WTC11 (cell line): ENCODE measurements around the gene PSG7.

Experiments
- AFF4 ChIP-seq: sonication (generic); formaldehyde crosslinking; IDR thresholded peaks from 2 replicates; pipeline ENCODE4 v1.8.1; 2023; ENCODE audit warnings: mild to moderate bottlenecking, missing genetic modification reagents, borderline replicate concordance
- ATF2 ChIP-seq: sonication (generic); formaldehyde crosslinking; IDR thresholded peaks from 2 replicates; pipeline ENCODE4 v1.8.1; 2022; ENCODE audit warnings: low read depth, missing genetic modification reagents, borderline replicate concordance
- ATF6 ChIP-seq: sonication (generic); formaldehyde crosslinking; IDR thresholded peaks from 2 replicates; pipeline ENCODE4 v1.8.1; 2023; ENCODE audit warnings: mild to moderate bottlenecking, missing genetic modification reagents
- CREB1 ChIP-seq: sonication (generic); formaldehyde crosslinking; IDR thresholded peaks from 2 replicates; pipeline ENCODE4 v1.8.0; 2023; ENCODE audit warnings: mild to moderate bottlenecking, missing genetic modification reagents
- FOXK1 ChIP-seq: sonication (generic); formaldehyde crosslinking; IDR thresholded peaks from 2 replicates; pipeline ENCODE4 v1.8.0; 2022; ENCODE audit warnings: mild to moderate bottlenecking, moderate library complexity, missing genetic modification reagents
- IRF2 ChIP-seq: sonication (generic); formaldehyde crosslinking; IDR thresholded peaks from 2 replicates; pipeline ENCODE4 v1.8.0; 2022; ENCODE audit warnings: low read depth, missing genetic modification reagents, borderline replicate concordance
- JUN ChIP-seq: sonication (generic); formaldehyde crosslinking; IDR thresholded peaks from 2 replicates; pipeline ENCODE4 v1.8.0; 2023; ENCODE audit warnings: mild to moderate bottlenecking, missing genetic modification reagents
- RORB ChIP-seq: fragments of 250-450 bp; sonication (Bioruptor Pico); IDR thresholded peaks from 2 replicates; pipeline ENCODE4 v1.9.0; 2021; ENCODE audit warnings: mild to moderate bottlenecking
- TCF7 ChIP-seq: sonication (generic); formaldehyde crosslinking; IDR thresholded peaks from 2 replicates; pipeline ENCODE4 v1.8.0; 2022; ENCODE audit warnings: mild to moderate bottlenecking, low read depth, missing genetic modification reagents, moderate library complexity
- TEAD1 ChIP-seq: sonication (generic); formaldehyde crosslinking; IDR thresholded peaks from 2 replicates; pipeline ENCODE4 v1.8.0; 2022; ENCODE audit warnings: mild to moderate bottlenecking, missing genetic modification reagents
- TF ChIP-seq, protein P1 (sequence below): fragments of 200-600 bp; IDR thresholded peaks from 2 replicates; pipeline ENCODE4 v1.8.0; 2022; ENCODE audit warnings: antibody characterized with exemption

DNA sequence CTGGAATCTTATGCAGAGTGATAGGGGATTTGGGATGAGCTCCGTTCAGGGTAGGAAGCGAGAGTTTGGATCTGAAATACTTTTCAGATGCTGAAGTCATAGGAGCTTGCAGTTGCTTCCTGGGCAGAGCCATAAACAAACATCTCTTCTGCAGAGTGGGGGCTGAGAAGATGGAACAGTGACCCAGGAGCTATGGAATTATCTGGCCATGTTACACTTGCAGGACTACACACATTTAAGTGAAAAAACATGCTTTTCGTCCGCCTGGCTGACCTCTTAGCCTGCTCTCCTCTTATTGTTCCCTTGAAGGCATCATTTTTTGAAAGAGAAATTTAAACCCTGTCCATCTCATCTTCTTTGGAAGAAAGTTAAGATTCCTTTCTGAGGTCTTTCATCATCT is 48.6 kb upstream of the PSG7 start:
- no peak for TF ChIP-seq IRF2 (CRISPR knock-in tag)
- TF ChIP-seq AFF4 (CRISPR knock-in tag): no peak
- TF ChIP-seq, protein P1, sequence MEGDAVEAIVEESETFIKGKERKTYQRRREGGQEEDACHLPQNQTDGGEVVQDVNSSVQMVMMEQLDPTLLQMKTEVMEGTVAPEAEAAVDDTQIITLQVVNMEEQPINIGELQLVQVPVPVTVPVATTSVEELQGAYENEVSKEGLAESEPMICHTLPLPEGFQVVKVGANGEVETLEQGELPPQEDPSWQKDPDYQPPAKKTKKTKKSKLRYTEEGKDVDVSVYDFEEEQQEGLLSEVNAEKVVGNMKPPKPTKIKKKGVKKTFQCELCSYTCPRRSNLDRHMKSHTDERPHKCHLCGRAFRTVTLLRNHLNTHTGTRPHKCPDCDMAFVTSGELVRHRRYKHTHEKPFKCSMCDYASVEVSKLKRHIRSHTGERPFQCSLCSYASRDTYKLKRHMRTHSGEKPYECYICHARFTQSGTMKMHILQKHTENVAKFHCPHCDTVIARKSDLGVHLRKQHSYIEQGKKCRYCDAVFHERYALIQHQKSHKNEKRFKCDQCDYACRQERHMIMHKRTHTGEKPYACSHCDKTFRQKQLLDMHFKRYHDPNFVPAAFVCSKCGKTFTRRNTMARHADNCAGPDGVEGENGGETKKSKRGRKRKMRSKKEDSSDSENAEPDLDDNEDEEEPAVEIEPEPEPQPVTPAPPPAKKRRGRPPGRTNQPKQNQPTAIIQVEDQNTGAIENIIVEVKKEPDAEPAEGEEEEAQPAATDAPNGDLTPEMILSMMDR: no peak
- no peak for TF ChIP-seq RORB
- no peak for TF ChIP-seq TCF7 (CRISPR knock-in tag)
- TF ChIP-seq ATF6 (CRISPR knock-in tag): no peak
- TF ChIP-seq JUN (CRISPR knock-in tag): no peak
- no peak for TF ChIP-seq ATF2 (CRISPR knock-in tag)
- TF ChIP-seq TEAD1 (CRISPR knock-in tag): no peak
- TF ChIP-seq CREB1 (CRISPR knock-in tag): no peak
- no peak for TF ChIP-seq FOXK1 (CRISPR knock-in tag)
